Mucosa of rectum (tissue), 2 donors: ENCODE measurements around the gene ZC3H6.
"Not testable (repeated sequence)": the region's sequence is repeated elsewhere in the genome, so short reads cannot be mapped to it uniquely, and the experiment has no call there.

Experiments used
- H3K27ac ChIP-seq, 2 donors: one replicate each; pipeline ENCODE4 v1.7.0; 2013; ENCODE audit warnings: inconsistent platforms in 2 of 2, low read depth in 2 of 2, low read length in 2 of 2
- H3K27me3 ChIP-seq, 2 donors: one replicate each; pipeline ENCODE4 v1.7.0; 2013; ENCODE audit warnings: low read length in 2 of 2; ENCODE audit not compliant: control insufficient read depth in 2 of 2, insufficient read depth in 2 of 2
- H3K36me3 ChIP-seq, 2 donors: one replicate each; pipeline ENCODE4 v1.7.0; 2013; ENCODE audit warnings: low read length in 2 of 2; ENCODE audit not compliant: control insufficient read depth in 2 of 2, insufficient read depth in 2 of 2
- H3K4me1 ChIP-seq, 2 donors: one replicate each; pipeline ENCODE4 v1.7.0; 2013; ENCODE audit warnings: low read length in 2 of 2, mild to moderate bottlenecking in 1 of 2; ENCODE audit not compliant: control insufficient read depth in 2 of 2, insufficient read depth in 2 of 2
- H3K4me3 ChIP-seq, 2 donors: one replicate each; pipeline ENCODE4 v1.7.0; 2013; ENCODE audit warnings: low read length in 2 of 2
- H3K9ac ChIP-seq, 2 donors: one replicate each; pipeline ENCODE4 v1.7.0; 2013; ENCODE audit warnings: low read length in 2 of 2, low read depth in 1 of 2, mild to moderate bottlenecking in 1 of 2
- H3K9me3 ChIP-seq, 2 donors: one replicate each; pipeline ENCODE4 v1.7.0; 2013; ENCODE audit warnings: low read length in 2 of 2; ENCODE audit not compliant: control insufficient read depth in 2 of 2
- donor health status: healthy.
- donor health status: Normal muscosa, but diverticular disease.

ZC3H6 gene

GRCh38 chr2:112276954-112277353 lies 1.6 kb downstream of the ZC3H6 start:
- peak overlapping the region in 1 of 2 donors; percentile 89 for H3K4me3 ChIP-seq
- H3K9ac ChIP-seq, result no peak overlapping the region
- no peaks in the 10 kb centered on the region for H3K36me3 ChIP-seq
- no peaks in the 10 kb centered on the region for H3K4me1 ChIP-seq
- H3K27me3 ChIP-seq, result no peaks in the 10 kb centered on the region
- H3K27ac ChIP-seq, result no peak overlapping the region
- no peaks in the 10 kb centered on the region for H3K9me3 ChIP-seq

- no peaks in the 10 kb centered on the region for H3K9me3 ChIP-seq
- H3K4me1 ChIP-seq, result no peaks in the 10 kb centered on the region
- H3K36me3 ChIP-seq, result no peaks in the 10 kb centered on the region
- H3K27ac ChIP-seq, result no peak overlapping the region
- no peaks in the 10 kb centered on the region for H3K27me3 ChIP-seq
- H3K4me3 ChIP-seq, result no peak overlapping the region
- H3K9ac ChIP-seq, result no peak overlapping the region
Measured at GRCh38 chr2:112277596-112278220, 2.3 kb downstream of the ZC3H6 start.

GRCh38 chr2:112282066-112282465 lies 6.7 kb downstream of the ZC3H6 start:
- not testable (repeated sequence) for H3K27me3 ChIP-seq, H3K4me1 ChIP-seq, H3K27ac ChIP-seq, H3K36me3 ChIP-seq, H3K9me3 ChIP-seq, H3K4me3 ChIP-seq, H3K9ac ChIP-seq

- not testable (repeated sequence) for H3K9ac ChIP-seq, H3K4me3 ChIP-seq, H3K4me1 ChIP-seq, H3K9me3 ChIP-seq, H3K36me3 ChIP-seq, H3K27ac ChIP-seq, H3K27me3 ChIP-seq
Measured at GRCh38 chr2:112283535-112283934, 8.1 kb downstream of the ZC3H6 start.

GRCh38 chr2:112290088-112290487 lies 14.7 kb downstream of the ZC3H6 start:
- Histone ChIP-seq H3K36me3 (no peaks in the 10 kb centered on the region), H3K9me3 (no peaks in the 10 kb centered on the region), H3K9ac (no peak overlapping the region), H3K4me1 (no peaks in the 10 kb centered on the region), H3K27ac (no peak overlapping the region), H3K27me3 (no peaks in the 10 kb centered on the region), H3K4me3 (no peak overlapping the region)

- no peak overlapping the region for H3K27ac ChIP-seq
- H3K36me3 ChIP-seq, result no peaks in the 10 kb centered on the region
- no peaks in the 10 kb centered on the region for H3K9me3 ChIP-seq
- H3K4me3 ChIP-seq, result no peak overlapping the region
- no peak overlapping the region for H3K9ac ChIP-seq
- H3K4me1 ChIP-seq, result no peaks in the 10 kb centered on the region
- H3K27me3 ChIP-seq, result no peaks in the 10 kb centered on the region
Measured at GRCh38 chr2:112290648-112291047, 15.3 kb downstream of the ZC3H6 start.

- Histone ChIP-seq H3K36me3 (no peaks in the 10 kb centered on the region), H3K9me3 (no peaks in the 10 kb centered on the region), H3K4me3 (no peak overlapping the region), H3K4me1 (no peaks in the 10 kb centered on the region), H3K9ac (no peak overlapping the region), H3K27ac (no peak overlapping the region), H3K27me3 (no peaks in the 10 kb centered on the region)
Measured at GRCh38 chr2:112293636-112294401, 18.4 kb downstream of the ZC3H6 start.

- no peaks in the 10 kb centered on the region for H3K36me3 ChIP-seq
- no peaks in the 10 kb centered on the region for H3K4me1 ChIP-seq
- H3K27ac ChIP-seq, result no peak overlapping the region
- no peaks in the 10 kb centered on the region for H3K9me3 ChIP-seq
- no peak overlapping the region for H3K4me3 ChIP-seq
- no peak overlapping the region for H3K9ac ChIP-seq
- no peaks in the 10 kb centered on the region for H3K27me3 ChIP-seq
Measured at GRCh38 chr2:112295407-112296078, 20.1 kb downstream of the ZC3H6 start.

- no peak overlapping the region for H3K9ac ChIP-seq
- no peak overlapping the region for H3K4me3 ChIP-seq
- no peaks in the 10 kb centered on the region for H3K4me1 ChIP-seq
- H3K36me3 ChIP-seq, result no peaks in the 10 kb centered on the region
- no peaks in the 10 kb centered on the region for H3K27me3 ChIP-seq
- no peaks in the 10 kb centered on the region for H3K9me3 ChIP-seq
- no peak overlapping the region for H3K27ac ChIP-seq
Measured at GRCh38 chr2:112296407-112296806, 21.0 kb downstream of the ZC3H6 start.

- H3K36me3 ChIP-seq, result peaks cover 2 to 4% of the 10 kb centered on the region in 2 donors
- H3K27ac ChIP-seq, result no peak overlapping the region
- H3K4me3 ChIP-seq, result no peak overlapping the region
- H3K4me1 ChIP-seq, result no peaks in the 10 kb centered on the region
- no peaks in the 10 kb centered on the region for H3K9me3 ChIP-seq
- no peaks in the 10 kb centered on the region for H3K27me3 ChIP-seq
- H3K9ac ChIP-seq, result no peak overlapping the region
Measured at GRCh38 chr2:112301171-112301584, 25.8 kb downstream of the ZC3H6 start.
